DMS 273 treated with DMSO at 0.1 percent for 48 hours (cell line): ENCODE measurements around the gene PLCH1.
"Not testable (repeated sequence)": the region's sequence is repeated elsewhere in the genome, so short reads cannot be mapped to it uniquely, and the experiment has no call there.

ENCODE experiments used
- DNase-seq: peaks from one replicate; lab custom pipeline; 2025; lab: John Stamatoyannopoulos, UW

Gene PLCH1

DNA sequence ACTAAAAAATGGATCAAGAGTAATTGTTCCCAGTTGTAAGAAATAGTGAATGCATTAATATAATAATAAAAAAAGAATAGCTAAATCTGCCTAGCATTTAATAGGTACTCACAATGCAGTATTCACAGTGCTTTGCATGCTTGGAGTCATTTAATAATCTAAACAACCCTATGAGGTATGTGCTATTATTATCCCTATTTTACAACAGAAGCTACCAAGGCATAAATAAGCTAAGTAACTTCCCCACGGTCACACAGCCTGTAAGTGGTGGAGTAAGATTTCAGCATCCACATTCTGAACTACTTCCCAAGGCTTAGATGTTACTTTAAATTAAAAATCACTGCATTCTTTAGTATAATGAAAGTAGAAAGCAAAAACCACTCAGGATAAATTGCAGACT lies 102.9 kb downstream of the PLCH1 start:
- DNase-seq: no peak

DNA sequence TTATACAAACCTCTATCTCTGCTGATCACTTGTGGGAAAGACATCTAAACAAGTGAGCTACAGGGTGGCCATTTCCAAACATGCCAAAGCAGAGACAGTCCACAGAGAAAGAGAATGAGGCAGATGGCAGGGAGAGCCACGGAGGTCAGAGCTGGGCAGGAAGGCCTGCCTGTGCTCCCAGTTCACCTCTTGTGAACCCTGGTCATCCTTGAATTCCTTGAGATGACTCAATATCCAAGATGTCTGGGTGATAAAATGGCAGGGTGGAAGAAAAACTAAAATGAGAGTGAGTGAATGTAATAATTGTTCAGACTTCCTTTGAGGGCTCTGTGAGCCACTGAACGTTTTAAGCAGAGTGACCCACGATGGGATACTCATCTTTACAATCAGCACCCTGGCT lies 104.8 kb downstream of the PLCH1 start:
- no peak for DNase-seq

DNA sequence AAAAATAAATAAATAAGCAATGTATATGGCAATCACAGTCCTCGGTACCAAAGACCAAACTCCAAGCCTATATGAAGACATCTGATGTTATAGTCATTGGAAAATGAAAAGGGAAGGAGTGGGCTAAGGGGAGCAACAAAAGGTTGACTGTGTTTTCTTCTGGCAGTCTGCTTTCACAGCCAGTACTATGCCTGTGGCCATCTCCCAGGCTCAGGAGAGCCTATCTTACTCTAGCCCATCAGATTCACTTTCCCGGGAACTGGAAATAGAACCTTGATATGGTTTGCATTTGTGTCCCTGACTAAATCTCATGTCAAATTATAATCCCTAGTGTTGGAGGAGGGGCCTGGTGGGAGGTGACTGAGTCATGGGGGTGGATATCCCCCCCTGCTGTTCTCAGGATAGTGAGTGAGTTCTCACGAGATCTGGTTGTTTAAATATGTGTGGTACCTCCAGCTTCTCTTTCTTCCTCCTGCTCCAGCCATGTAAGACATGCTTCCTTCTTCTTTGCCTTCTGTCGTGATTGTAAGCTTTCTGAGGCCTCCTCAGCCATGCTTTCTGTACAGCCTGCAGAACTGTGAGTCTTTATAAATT lies 105.3 kb downstream of the PLCH1 start:
- DNase-seq: no peak

DNA sequence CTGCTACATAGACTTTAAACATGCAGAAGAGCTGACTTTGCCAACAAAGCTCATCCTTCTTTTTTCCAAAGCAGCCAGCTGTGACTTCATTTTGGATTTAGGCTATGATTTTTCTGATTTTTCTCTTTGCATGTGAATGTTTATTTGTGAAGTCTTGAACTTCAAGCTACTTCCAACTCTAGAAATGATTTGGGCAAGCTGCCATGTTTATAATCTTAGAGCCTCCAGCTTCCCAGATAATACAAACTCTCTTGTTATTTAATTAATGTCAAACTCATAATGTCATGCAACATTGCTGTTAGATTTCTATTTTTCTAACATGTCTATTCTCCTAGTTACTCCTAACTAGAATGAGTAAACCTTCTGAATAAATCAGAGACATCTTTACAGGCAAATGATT lies 106.4 kb downstream of the PLCH1 start:
- not testable (repeated sequence) for DNase-seq

DNA sequence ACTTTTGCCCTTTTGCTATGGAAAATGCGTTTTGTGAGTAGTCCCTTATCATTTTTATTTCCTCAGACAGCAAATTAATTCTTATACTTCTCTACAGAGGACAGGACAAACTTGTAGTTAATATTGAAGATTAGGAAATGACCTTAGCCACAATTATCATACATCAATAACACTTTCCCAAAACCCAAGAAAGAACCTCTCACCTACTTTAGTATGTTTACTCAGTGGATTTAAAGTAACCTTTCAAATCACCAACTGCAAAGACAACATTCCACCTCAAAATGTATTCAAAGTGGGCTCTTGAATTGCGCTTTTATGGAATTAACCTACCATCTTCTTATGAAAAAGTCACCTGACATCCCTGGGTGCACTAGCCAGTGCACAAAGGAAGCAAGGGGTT lies 107.3 kb downstream of the PLCH1 start:
- no peak for DNase-seq

DNA sequence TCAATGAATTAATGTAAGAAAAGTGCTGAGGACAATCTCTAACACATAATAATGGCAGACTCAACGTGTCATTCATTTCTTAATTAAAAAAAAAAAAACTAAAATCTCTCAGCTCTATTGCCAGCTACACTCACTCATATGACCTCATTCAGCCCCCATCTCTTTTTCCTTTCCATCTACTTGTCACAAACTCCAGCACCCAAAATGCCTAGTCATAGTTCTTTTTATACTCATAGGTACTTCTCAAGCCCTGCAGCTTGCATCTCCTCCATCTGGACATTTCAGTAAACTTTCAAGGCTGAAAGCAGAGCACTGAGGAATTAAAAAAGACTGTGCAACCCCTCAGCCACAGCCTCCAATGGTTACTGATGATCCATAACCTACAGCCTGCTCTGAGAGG lies 109.8 kb downstream of the PLCH1 start:
- no peak for DNase-seq

DNA sequence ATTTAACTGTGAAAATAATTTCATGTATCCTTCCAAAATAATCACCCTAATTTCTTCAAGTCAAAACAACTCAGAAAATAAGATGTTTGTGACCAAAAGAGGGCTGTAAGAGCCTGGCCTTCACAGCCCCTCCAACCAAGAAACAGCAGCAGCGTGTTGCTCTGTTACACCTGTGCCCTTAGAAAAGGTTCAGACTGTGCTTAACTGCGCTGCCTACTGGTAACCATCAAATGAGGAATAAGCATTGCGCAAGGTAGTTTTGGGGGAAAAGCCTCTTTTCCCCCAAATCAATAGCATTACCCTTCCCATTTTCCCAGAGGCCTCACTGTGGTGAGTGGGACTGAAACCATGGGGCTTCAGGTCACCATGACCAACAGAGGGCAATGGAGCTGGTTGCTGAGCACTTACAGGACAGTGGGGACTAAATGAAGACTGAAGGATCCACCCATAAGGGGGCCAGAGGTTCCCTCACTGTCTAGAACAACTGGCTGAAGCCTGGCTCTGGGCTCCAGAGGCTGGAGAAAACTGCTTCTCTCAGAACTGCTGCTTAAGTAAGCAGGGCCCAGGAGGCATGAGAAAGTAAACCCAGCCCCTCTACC lies 110.7 kb downstream of the PLCH1 start:
- DNase-seq: no peak

DNA sequence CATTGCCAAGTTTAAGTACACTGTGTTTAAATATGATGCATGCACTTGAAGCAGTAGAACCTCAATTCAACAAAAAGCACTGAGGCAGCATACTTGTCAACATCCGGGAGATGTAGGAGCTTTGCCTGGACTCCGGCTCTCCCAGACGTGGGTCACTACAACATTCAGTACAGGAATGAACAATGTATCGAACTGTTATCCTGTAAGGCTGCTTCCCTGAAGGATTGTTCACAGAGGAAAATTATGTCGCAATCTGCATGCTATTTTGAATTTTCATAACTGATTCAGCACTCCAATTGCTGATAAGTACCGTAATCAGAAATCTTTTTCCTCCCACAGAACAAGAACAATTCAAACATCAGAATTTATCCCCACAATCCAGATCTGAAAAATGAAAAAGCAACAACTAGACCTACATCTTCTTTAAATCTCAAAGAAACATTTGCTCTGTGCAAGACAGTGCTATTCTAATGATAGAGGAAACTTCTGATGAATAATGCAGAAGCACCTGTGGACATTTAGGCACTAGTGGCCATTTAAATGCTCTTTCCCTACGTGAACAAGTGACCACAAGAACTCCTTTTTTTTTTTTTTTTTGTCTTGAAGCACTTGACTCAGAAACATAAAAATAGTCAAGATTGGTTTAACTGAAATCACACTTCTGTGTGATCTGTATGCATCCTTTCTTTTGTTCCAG lies 113.4 kb downstream of the PLCH1 start:
- no peak for DNase-seq

DNA sequence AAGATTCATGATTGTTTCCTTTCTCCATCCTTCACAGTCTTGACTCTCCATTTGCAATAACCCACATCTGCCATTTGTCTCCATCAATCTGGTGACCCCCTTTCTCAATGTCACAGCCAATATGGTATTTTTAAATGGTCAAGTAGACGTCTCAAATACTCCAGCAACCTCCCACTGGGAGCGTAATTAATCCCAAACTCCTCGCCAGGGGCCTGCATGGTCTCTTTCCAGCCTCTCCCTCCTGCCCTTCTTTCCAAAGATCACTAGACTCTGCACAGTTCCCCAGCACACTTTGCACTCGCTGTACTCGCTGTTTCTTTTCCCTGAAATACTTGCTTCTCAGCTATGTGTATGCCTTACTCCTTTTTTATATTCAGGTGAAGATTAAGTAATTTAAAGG lies 115.3 kb downstream of the PLCH1 start:
- no peak for DNase-seq

DNA sequence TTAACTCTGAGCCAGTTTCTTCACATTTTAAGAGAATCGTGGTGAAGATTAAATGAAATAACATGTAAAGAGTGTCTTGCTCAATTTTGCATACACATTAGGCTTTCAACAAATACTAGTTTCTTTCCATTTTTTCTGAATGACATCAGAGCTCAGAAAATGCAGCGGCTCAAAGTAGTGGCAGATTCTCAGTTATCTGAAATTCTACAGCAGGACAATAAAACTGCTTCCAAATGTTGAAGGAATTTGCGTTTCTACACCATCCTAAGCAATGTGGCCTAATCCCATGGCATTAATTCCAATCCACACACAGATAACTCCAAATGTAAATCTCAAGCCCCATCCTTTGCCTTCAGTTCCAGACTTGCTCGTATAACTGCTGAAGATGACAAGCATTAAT lies 115.8 kb downstream of the PLCH1 start:
- DNase-seq: no peak

DNA sequence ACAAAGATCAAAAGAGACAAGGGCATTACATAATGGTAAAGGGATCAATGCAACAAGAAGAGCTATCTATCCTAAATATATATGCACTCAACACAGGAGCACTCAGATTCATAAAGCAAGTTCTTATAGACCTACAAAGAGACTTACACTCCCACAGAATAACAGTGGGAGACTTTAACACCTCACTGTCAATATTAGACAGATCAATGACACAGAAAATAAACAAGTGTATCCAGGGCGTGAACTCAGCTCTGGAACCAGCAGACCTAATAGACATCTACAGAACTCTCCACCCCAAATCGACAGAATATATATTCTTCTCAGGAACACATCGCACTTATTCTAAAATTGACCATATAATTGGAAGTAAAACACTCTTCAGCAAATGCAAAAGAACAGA lies 122.2 kb downstream of the PLCH1 start:
- DNase-seq: not testable (repeated sequence)

DNA sequence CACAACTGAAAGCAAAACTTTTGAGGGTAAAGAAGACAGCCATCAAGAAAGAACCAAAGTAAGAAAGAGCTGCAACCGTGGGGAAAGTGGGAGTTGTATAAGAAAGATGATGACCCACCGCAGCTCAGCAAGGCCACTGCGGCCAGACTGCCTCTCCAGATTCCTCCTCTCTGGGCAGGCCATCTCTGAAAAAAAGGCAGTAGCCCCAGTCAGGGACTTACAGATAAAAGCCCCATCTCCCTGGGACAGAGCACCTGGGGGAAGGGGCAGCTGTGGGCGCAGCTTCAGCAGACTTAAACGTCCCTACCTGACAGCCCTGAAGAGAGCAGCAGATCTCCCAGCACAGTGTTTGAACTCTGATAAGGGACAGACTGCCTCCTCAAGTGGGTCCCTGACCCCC lies 124.3 kb downstream of the PLCH1 start:
- not testable (repeated sequence) for DNase-seq

DNA sequence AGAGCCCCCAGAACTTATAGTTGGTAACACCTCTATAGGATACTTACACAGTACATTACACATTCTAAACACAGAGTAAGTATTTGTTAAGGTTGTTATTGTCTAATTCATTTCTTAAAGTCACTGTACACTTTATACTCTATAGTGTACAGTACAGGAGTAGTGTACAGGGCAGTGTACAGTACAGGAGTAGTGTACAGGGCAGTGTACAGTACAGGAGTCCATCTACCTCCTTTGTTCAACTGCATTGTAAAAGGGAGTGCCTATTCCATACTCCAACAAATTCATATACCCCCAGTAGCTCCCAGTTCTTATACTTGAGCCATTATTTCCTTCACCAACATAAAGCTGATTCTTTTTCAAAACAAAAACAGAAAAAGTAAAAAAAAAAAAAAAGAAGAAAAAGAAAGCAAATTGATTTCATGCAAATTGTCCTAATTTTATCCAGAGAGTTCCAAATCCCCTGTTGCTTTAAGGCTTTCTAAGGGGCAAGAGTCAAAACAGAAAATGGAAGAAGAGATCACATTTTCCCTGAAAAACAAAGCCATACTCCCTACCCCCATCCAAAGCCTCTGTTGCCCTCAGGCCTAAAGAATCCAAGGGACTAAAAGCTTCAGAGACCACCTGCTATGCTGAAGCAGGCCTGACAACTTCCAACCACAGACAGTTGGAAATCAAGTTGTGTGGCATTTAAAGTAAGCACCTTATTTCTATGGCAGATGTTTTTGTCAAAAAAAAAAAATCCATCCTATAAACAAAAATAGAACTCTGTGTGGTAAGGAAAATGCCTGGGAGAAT lies 125.6 kb downstream of the PLCH1 start:
- no peak for DNase-seq

DNA sequence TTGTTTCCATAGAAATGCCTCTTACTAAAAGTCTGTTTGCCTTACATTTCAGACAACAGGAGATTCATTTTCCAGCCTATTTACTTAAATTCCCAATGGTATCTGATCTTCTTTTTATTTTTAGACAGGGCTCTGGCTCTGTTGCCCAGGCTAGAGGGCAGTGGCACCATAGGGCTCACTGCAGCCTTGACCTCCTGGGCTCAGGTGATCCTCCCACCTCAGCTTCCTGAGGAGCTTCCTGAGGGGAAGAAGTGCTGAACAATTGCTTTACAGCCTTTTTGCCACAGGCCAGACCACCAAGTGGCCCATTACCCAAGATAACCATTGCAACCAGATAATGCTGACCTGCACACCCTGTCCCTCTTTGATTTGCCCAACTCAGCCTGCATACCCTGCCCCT lies 126.3 kb downstream of the PLCH1 start:
- DNase-seq: no peak

DNA sequence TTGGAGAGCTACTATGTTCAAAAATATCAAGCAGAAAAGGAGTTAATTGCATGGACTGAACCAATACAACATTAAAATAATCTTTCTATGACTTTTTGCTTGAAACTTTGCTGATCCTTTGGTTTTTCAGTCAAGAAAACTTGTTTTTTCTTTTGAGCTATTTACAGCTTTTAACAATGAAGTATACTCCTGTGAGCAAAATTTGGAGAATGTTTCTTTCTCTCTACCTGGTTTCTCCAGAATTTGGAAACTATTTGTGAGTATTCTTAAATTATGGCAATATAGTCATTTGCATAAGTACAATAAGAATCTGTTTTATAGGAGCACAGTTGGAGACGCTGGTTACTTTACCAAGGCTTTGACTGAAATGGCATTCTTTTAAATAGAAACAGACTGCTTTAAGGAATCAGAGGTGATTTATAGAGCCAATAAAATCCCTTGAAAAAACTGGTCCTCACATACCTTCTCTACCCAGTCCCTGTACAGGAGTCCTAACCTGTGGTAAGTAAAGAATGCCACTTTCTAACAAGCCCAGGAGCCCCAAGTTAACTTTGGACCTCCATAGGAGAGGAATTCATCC lies 127.4 kb downstream of the PLCH1 start:
- no peak for DNase-seq

DNA sequence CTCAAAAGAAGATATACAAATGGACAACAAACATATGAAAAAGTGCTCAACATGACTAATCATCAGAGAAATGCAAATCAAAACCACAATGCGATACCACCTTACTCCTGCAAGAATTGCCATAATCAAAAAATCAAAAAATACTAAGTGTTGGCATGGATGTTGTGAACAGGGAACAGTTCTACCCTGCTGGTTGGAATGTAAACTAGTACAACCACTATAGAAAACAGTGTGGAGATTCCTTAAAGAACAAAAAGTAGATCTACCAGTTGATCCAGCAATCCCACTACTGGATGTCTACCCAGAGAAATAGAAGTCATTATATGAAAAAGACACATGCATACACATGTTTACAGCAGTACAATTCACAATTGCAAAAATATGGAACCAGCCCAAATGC lies 129.7 kb downstream of the PLCH1 start:
- not testable (repeated sequence) for DNase-seq

DNA sequence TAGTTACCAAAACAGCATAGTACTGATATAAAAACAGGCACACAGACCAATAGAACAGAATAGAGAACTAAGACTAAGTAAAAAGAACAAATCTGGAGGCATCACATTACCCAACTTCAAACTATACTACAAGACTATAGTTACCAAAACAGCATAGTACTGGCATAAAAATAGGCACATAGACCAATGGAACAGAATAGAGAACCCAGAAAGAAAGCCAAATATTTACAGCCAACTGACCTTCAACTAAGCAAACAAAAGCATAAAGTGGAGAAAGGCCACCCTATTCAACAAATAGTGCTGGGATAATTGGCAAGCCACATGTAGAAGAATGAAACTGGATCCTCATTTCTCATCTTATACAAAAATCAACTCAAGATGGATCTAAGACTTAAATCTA lies 130.5 kb downstream of the PLCH1 start:
- not testable (repeated sequence) for DNase-seq

DNA sequence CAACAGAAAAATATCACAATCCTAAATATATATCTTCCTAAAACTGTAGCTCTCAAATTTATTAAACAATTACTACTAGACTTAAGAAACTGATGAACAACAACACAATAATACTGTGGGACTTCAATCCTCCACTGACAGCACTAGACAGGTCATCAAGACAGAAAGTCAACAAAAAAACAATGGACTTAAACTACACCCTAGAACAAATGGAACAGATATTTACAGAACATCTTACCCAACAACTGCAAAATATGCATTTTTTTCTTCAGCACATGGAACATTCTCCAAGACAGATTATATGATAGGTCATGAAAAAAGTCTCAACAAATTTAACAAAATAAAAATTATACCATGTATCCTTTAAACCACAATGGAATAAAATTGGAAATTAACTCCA lies 133.4 kb downstream of the PLCH1 start:
- DNase-seq: no peak

DNA sequence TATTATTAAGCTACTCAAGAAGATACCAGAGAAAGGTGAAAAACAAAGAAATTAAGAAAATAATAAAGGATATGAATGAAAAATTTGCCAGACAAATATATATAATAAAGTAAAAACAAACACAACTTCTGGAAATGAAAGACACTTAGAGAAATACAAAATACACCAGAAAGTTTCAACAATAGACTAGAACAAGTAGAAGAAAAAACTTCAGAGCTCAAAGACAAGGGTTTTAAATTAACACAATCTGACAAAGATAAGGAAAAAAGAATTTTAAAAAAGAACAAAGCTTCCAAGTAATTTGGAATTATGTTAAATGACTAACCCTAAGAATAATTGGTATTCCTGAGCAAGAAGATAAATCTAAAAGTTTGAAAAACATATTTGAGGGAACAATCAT lies 135.3 kb downstream of the PLCH1 start:
- DNase-seq: no peak

DNA sequence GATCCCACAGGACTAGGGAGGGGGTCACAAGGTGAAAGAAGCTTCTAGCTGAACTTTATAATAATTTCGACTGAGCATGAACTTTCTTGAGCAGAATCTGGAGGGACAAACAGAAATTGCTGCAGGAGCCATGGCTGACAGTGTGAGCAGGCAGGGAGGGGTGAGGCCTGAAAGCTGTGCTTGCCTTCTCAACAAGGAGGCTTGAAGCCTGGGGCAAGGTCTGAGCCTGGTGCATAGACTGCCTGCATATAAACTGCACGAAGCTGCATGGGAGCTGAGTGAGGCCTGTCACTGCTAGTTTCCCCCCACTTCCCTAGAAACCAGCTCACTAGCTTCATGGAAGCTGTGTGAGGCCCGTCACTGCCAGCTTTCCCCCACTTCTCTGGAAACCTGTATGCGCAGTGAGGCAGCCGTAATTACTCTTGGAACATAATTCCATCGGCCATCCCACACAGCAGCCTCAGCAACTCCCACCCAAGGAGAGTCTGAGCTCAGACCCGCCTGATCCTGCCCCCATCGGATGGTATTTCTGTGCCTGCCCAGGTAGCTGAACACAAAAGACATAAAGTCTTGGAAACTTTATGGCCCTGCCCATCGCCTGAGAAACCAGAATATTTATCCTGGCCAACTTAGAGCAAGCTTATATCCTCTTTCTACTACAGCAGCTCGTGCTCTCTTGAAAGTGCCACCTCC lies 136.5 kb downstream of the PLCH1 start:
- DNase-seq: no peak

DNA sequence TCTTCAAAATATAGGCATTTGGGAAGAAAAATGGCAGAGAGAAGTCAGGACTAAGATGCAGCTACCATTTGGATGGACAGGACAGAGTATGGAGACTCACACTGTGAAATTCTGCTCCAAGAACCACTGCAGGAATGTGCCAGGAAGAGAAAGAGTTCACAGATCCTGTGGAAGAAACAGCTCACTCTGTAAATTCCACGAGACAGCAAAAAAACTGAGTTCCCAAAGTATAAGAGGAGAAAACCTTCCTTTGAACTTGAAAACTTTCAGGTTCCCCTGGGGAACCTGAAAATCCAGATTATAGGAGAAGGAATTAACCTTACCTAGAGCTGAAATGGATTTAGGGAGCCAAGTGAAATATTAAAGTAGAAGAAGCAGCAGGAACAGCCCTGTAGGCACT lies 137.1 kb downstream of the PLCH1 start:
- DNase-seq: no peak

DNA sequence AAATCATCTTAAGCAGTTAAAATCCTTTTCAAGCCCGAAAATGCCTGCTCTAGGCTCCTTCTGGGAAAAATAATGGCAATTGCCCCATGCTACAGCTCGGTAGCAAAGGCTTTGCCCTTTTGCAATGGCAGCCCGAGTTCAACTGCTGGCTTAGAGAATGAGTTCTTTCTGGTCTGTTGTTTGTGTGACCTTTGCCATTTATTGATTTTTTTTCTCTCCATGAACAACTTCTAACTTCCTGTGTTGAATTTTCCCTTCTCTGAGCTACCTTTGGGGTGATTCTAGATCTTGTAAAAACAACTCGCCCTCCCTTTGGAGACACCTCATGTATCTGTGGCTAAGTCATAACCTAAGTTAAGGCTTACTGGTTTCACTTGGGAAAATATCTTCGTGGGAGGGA lies 139.3 kb downstream of the PLCH1 start:
- DNase-seq: no peak
